Lower lobe of right lung (tissue), 2 donors: ENCODE results near the gene DUSP16. TPM values are rescaled to one million over a fixed set of nuclear protein-coding genes. Genes with fewer than 3 reads are reported as not detected.
"Not testable (repeated sequence)": the region's sequence is repeated elsewhere in the genome, so short reads cannot be mapped to it uniquely, and the experiment has no call there.

Experiments
- ATAC-seq, 2 donors: fragments of 200-7000 bp; cut with Tn5 transposase; one replicate each; pipeline ENCODE4 v1.9.1; 2020 to 2022; ENCODE audit warnings: mild to moderate bottlenecking in 2 of 2, moderate library complexity in 2 of 2
- DNase-seq: peaks from one replicate; pipeline ENCODE4 v3.0.0-alpha.2; 2020
- H3K27ac ChIP-seq: fragments of 200-600 bp; one replicate; pipeline ENCODE4 v1.8.0; 2022
- H3K27me3 ChIP-seq: fragments of 200-600 bp; one replicate; pipeline ENCODE4 v1.8.0; 2022; ENCODE audit warnings: low read depth
- H3K36me3 ChIP-seq: fragments of 200-600 bp; one replicate; pipeline ENCODE4 v1.8.0; 2022; ENCODE audit warnings: mild to moderate bottlenecking
- H3K4me1 ChIP-seq: fragments of 200-600 bp; one replicate; pipeline ENCODE4 v1.8.0; 2022
- H3K4me3 ChIP-seq: fragments of 200-600 bp; one replicate; pipeline ENCODE4 v1.8.0; 2022; ENCODE audit warnings: mild to moderate bottlenecking
- H3K9me3 ChIP-seq: fragments of 200-600 bp; one replicate; pipeline ENCODE4 v1.8.0; 2022
- intact Hi-C: fragments of 100-400 bp; cut with DNase I; formaldehyde crosslinking; loops from one replicate; pipeline ENCODE4 v1.11.0; 2022
- total RNA-seq: library from RNA; stranded (reverse); fragmentation: NEBNext Ultra II Directional; extraction: Animal tissue kit (Norgen Biotek cat#: 25700); gene quantifications from one replicate; pipeline ENCODE4 v1.2.1, GENCODE V29; 2021
- TF ChIP-seq, protein P1 (sequence below): fragments of 200-600 bp; IDR thresholded peaks from one replicate; pipeline ENCODE4 v1.8.0; 2022; ENCODE audit warnings: antibody characterized with exemption, mild to moderate bottlenecking
- donor health status: DM: no; HTN: yes; CAD: no; lungs with severe emphysema.

Gene DUSP16
- total RNA-seq, 1 donor from 2014 or later = 44.0 TPM

DNA sequence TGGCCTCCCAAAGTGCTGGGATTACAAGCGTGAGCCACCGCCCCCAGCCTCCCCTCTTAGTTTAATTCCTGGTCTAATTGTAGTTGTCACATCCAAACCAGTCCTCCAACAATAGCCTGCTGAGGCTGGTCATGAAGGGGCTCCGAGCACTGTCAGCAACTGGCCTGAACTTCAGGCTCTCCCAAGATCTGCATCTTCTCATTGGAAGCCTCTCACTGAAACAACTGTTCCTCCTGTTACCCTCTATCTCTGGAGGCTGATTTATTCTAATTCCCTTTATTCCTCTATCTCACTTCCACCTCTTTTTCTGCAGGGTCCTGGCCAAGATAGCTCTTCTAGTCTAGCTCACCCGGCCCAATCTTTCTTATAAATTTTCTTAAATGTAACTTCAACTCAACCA, 89.4 kb downstream of the DUSP16 start:
- no peak overlapping the region for H3K27ac ChIP-seq
- H3K9me3 ChIP-seq = no peaks in the 10 kb centered on the region
- H3K4me1 ChIP-seq = peaks cover 3% of the 10 kb centered on the region
- H3K36me3 ChIP-seq = peaks cover 36% of the 10 kb centered on the region
- no peaks in the 10 kb centered on the region for H3K27me3 ChIP-seq
- DNase-seq (no peak), ATAC-seq (no peak)
- intact Hi-C loops = no loop called here
- TF ChIP-seq, protein P1, sequence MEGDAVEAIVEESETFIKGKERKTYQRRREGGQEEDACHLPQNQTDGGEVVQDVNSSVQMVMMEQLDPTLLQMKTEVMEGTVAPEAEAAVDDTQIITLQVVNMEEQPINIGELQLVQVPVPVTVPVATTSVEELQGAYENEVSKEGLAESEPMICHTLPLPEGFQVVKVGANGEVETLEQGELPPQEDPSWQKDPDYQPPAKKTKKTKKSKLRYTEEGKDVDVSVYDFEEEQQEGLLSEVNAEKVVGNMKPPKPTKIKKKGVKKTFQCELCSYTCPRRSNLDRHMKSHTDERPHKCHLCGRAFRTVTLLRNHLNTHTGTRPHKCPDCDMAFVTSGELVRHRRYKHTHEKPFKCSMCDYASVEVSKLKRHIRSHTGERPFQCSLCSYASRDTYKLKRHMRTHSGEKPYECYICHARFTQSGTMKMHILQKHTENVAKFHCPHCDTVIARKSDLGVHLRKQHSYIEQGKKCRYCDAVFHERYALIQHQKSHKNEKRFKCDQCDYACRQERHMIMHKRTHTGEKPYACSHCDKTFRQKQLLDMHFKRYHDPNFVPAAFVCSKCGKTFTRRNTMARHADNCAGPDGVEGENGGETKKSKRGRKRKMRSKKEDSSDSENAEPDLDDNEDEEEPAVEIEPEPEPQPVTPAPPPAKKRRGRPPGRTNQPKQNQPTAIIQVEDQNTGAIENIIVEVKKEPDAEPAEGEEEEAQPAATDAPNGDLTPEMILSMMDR = no peak
- H3K4me3 ChIP-seq = no peak overlapping the region

DNA sequence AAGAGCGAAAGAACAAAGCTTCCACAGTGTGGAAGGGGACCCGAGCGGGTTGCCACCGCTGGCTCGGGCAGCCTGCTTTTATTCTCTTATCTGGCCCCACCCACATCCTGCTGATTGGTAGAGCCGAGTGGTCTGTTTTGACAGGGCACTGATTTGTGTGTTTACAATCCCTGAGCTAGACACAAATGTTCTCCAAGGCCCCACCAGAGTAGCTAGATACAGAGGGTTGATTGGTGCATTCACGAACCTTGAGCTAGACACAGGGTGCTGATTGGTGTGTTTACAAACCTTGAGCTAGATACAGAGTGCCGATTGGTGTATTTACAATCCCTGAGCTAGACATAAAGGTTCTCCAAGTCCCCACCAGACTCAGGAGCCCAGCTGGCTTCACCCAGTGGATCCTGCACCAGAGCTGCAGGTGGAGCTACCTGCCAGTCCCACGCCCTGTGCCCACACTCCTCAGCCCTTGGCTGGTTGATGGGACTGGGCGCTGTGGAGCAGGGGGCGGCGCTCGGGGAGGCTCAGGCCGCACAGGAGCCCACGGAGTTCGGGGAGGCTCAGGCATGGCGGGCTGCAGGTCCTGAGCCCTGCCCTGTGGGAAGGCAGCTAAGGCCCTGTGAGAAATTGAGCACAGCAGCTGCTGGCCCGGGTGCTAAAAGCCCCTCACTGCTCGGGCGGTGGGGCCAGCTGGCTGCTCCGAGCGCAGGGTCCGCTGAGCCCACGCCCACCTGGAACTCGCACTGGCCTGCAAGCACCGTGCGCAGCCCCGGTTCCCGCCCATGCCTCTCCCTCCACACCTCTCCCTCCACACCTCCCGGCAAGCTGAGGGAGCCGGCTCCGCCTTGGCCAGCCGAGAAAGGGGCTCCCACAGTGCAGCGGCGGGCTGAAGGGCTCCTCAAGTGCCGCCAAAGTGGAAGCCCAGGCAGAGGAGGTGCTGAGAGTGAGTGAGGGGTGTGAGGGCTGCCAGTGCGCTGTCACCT, 90.4 kb downstream of the DUSP16 start:
- ATAC-seq, H3K27me3 ChIP-seq, intact Hi-C loops, H3K4me3 ChIP-seq, H3K27ac ChIP-seq, H3K9me3 ChIP-seq, DNase-seq: not testable (repeated sequence)
- peaks cover 26% of the 10 kb centered on the region for H3K36me3 ChIP-seq
- peaks cover 12% of the 10 kb centered on the region for H3K4me1 ChIP-seq

DNA sequence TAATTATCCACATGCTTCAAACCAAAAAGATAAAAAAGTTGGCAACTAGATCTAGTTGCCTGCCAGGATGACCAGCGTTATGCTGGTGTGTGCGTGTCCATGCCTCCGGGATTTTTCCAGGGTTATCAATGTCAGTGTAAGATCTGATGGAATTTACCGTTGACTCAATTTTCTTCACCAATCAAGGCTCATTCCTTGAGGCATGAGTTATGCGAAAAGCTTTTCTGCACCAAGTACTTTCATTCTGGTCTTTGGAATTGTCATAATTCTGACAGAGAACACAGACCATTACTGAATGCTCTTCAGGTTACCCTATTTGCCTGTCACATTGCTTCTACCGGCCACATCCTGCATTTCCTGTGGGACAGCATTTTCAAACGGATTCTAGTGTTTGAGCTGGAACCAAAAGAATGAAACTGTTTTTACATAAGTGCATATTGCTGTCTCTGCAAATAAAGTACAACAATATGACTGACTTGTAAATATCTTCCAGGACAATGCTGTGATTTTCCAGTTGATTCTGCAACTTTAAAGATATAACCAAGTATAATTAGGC, 91.8 kb downstream of the DUSP16 start:
- ATAC-seq = no peak
- intact Hi-C loops = no loop called here
- H3K27ac ChIP-seq = no peak overlapping the region
- no peak for DNase-seq
- peaks cover 15% of the 10 kb centered on the region for H3K4me1 ChIP-seq
- peaks cover 12% of the 10 kb centered on the region for H3K36me3 ChIP-seq
- no peaks in the 10 kb centered on the region for H3K27me3 ChIP-seq
- TF ChIP-seq, protein P1 = no peak
- H3K4me3 ChIP-seq = no peak overlapping the region
- no peaks in the 10 kb centered on the region for H3K9me3 ChIP-seq

DNA sequence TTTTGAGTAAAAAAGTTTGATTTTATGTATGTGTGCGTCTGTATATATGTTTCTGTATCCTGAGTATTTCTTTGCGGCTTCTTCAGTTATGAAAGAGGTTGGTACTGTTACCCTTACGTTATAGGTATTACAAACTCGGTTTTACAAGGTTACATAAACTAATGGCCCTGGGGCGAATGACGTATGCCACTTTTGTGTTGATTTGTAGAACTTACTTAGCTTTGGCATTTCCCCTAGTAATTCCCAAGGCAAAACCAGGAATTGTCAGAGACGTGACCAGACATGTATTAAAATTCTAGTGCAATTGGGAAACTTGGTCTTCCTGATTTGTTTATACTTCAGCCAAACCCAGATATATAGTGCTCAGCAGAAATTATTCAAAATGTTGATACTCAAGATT, 93.3 kb downstream of the DUSP16 start:
- TF ChIP-seq, protein P1 = no peak
- Histone ChIP-seq H3K4me1 (peaks cover 15% of the 10 kb centered on the region), H3K27ac (no peak overlapping the region), H3K27me3 (no peaks in the 10 kb centered on the region), H3K36me3 (peaks cover under 1% of the 10 kb centered on the region), H3K4me3 (no peak overlapping the region), H3K9me3 (no peaks in the 10 kb centered on the region)
- DNase-seq = no peak
- intact Hi-C loops = no loop called here
- no peak for ATAC-seq

DNA sequence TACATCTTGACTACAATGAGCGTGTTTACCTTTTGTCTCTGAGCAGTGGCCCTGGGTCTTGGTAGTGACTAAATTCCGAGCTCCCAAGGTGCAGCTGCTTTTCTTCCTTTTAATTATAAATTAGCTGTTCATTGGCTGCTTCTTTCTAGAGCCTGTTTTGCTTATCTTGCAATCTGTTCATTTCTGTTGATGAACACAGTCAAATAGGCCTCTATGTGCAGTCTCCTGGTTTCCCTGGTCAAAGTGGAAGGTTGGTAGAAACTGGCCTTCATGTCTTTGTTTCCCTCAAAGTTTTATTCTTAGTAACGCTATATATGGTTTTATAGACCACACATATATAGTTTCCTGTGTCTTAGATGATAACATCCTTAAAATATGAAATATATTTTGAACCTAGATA, 94.1 kb downstream of the DUSP16 start:
- DNase-seq (no peak), ATAC-seq (no peak)
- no peaks in the 10 kb centered on the region for H3K27me3 ChIP-seq
- H3K4me1 ChIP-seq = peaks cover 15% of the 10 kb centered on the region
- intact Hi-C loops = no loop called here
- no peaks in the 10 kb centered on the region for H3K9me3 ChIP-seq
- TF ChIP-seq, protein P1 = no peak
- no peaks in the 10 kb centered on the region for H3K36me3 ChIP-seq
- H3K27ac ChIP-seq = peak overlapping the region; percentile 64
- H3K4me3 ChIP-seq = no peak overlapping the region
